ENCODE data around the gene FIZ1. TPM values are rescaled to one million over a fixed set of nuclear protein-coding genes. Genes with fewer than 3 reads are reported as not detected.

Gene FIZ1
- total RNA-seq, 1 donor from 2014 or later = 31.8 TPM

- Mint-ChIP-seq H3K36me3 (ENCODE audit: low read depth) (peaks cover 5% of the 10 kb centered on the region), H3K27me3 (ENCODE audit: low read depth) (no peaks in the 10 kb centered on the region), H3K27ac (ENCODE audit: unreplicated experiment) (no peak overlapping the region), H3K9me3 (peaks cover 5% of the 10 kb centered on the region), H3K4me1 (peaks cover 48% of the 10 kb centered on the region), H3K4me3 (peak overlapping the region; percentile 69)
- no peak for TF ChIP-seq CTCF (conservative IDR thresholded peaks at IDR 0.05)
- DNase-seq (ENCODE audit: low read depth, low spot score) = no peak
Measured at GRCh38 chr19:55603115-55603514, 3.8 kb upstream of the FIZ1 start.

- Mint-ChIP-seq H3K4me3 (peak overlapping the region; percentile 88), H3K36me3 (ENCODE audit: low read depth) (peaks cover 5% of the 10 kb centered on the region), H3K27ac (ENCODE audit: unreplicated experiment) (no peak overlapping the region), H3K4me1 (peaks cover 42% of the 10 kb centered on the region), H3K27me3 (ENCODE audit: low read depth) (no peaks in the 10 kb centered on the region), H3K9me3 (peaks cover 5% of the 10 kb centered on the region)
- TF ChIP-seq CTCF (conservative IDR thresholded peaks at IDR 0.05) = no peak
- no peak for DNase-seq (ENCODE audit: low read depth, low spot score)
Measured at GRCh38 chr19:55602104-55603001, 3.0 kb upstream of the FIZ1 start.

GRCh38 chr19:55601084-55601483 lies 1.8 kb upstream of the FIZ1 start:
- H3K27ac Mint-ChIP-seq (ENCODE audit: unreplicated experiment) = no peak overlapping the region
- peaks cover 13% of the 10 kb centered on the region for H3K36me3 Mint-ChIP-seq (ENCODE audit: low read depth)
- H3K4me1 Mint-ChIP-seq = peaks cover 31% of the 10 kb centered on the region
- peak overlapping the region; percentile 88 for H3K4me3 Mint-ChIP-seq
- H3K9me3 Mint-ChIP-seq = peaks cover 5% of the 10 kb centered on the region
- no peak for DNase-seq (ENCODE audit: low read depth, low spot score)
- TF ChIP-seq CTCF (conservative IDR thresholded peaks at IDR 0.05) = no peak
- no peaks in the 10 kb centered on the region for H3K27me3 Mint-ChIP-seq (ENCODE audit: low read depth)

- Mint-ChIP-seq H3K4me3 (peak overlapping the region; percentile 88), H3K27me3 (ENCODE audit: low read depth) (no peaks in the 10 kb centered on the region), H3K4me1 (peaks cover 28% of the 10 kb centered on the region), H3K27ac (ENCODE audit: unreplicated experiment) (no peak overlapping the region), H3K36me3 (ENCODE audit: low read depth) (peaks cover 17% of the 10 kb centered on the region), H3K9me3 (peaks cover 5% of the 10 kb centered on the region)
- no peak for DNase-seq (ENCODE audit: low read depth, low spot score)
- TF ChIP-seq CTCF (conservative IDR thresholded peaks at IDR 0.05) = no peak
Measured at GRCh38 chr19:55600662-55601028, 1.3 kb upstream of the FIZ1 start.

GRCh38 chr19:55599842-55600661 lies 735 bp upstream of the FIZ1 start, which contains the start of gene ZNF524:
Gene ZNF524, plus strand, starts transcription at chr19:55600288. Its CDS starts 1,825 bp downstream, at chr19:55602113.
- Mint-ChIP-seq H3K9me3 (peaks cover 5% of the 10 kb centered on the region), H3K36me3 (ENCODE audit: low read depth) (peaks cover 23% of the 10 kb centered on the region), H3K4me1 (peaks cover 27% of the 10 kb centered on the region), H3K27me3 (ENCODE audit: low read depth) (no peaks in the 10 kb centered on the region), H3K27ac (ENCODE audit: unreplicated experiment) (peak within 1 kb of the TSS; percentile 100), H3K4me3 (peak within 1 kb of the TSS; percentile 98)
- TF ChIP-seq CTCF (conservative IDR thresholded peaks at IDR 0.05) = no peak
- DNase-seq (ENCODE audit: low read depth, low spot score) = peak; percentile 74

Data from neural crest cell (in vitro differentiated cells).